MM.1S (cell line): Measurements from ENCODE around the gene MEGF11.

Experiments
- CTCF ChIP-seq: fragments of 300-600 bp; sonication (generic); IDR thresholded peaks from 2 replicates; pipeline ENCODE4 v1.5.1; 2016; ENCODE audit warnings: antibody characterized with exemption, low read length, mixed read lengths
- EZH2 ChIP-seq: fragments of 300-600 bp; sonication (generic); optimal IDR thresholded peaks from 2 replicates; pipeline ENCODE3; 2017; ENCODE audit warnings: low read depth, mild to moderate bottlenecking, antibody characterized with exemption, low read length, mixed read lengths
- EZH2phosphoT487 ChIP-seq: fragments of 300-600 bp; sonication (generic); IDR thresholded peaks from 2 replicates; pipeline ENCODE4 v1.6.1; 2018; ENCODE audit warnings: antibody characterized with exemption, low read length

- TF ChIP-seq EZH2 = no peak
- TF ChIP-seq CTCF = no peak
- TF ChIP-seq EZH2phosphoT487 = no peak
Measured at GRCh38 chr15:66254089-66254950, 770 bp upstream of the MEGF11 start.
